ENCODE data around the gene HOXB5.

DNA sequence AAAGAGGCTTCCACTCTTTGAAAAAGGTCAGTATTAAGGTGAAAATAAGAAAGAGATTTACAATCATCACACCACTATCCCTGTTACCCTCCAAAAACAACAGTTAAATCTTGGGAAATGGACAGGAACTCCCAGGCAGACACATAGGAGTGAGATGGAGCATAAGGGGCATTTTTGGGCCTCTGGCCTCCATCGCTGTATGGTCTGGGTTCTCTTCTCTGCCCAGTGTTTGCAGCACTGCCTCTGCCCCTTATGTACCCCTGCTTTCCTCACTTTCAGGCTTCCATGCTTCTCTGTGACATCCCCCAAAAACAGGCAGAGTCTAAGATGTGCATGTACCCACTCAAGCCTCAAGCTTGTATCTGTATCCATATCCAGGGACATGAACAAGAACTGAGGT is 48.0 kb downstream of the HOXB5 start:
- TF ChIP-seq CTCF (IDR thresholded peaks at IDR 0.05; ENCODE audit: low read depth, low read length) (no peak), POLR2A (IDR thresholded peaks at IDR 0.05; ENCODE audit: extremely low read depth, insufficient read length) (no peak), MYC (IDR thresholded peaks at IDR 0.05; ENCODE audit: low read depth, low read length) (no peak)
- TF ChIP-seq, protein P1, sequence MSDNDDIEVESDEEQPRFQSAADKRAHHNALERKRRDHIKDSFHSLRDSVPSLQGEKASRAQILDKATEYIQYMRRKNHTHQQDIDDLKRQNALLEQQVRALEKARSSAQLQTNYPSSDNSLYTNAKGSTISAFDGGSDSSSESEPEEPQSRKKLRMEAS (IDR thresholded peaks at IDR 0.05; ENCODE audit: low read depth, low read length) = no peak

Measured in NB4 (cell line).